ENCODE data around the gene LIPI.

The LIPI gene

GRCh38 chr21:14114251-14114650 lies 96.5 kb downstream of the LIPI start:
- no peak for TF ChIP-seq CTCF (IDR thresholded peaks at IDR 0.05)

GRCh38 chr21:14099570-14099969 lies 111.2 kb downstream of the LIPI start:
- TF ChIP-seq CTCF (IDR thresholded peaks at IDR 0.05) = no peak

GRCh38 chr21:14097881-14098499 lies 112.8 kb downstream of the LIPI start:
- TF ChIP-seq CTCF (IDR thresholded peaks at IDR 0.05) = no peak

- no peak for TF ChIP-seq CTCF (IDR thresholded peaks at IDR 0.05)
Measured at GRCh38 chr21:14096577-14096976, 114.2 kb downstream of the LIPI start.

GRCh38 chr21:14096172-14096571 lies 114.6 kb downstream of the LIPI start:
- TF ChIP-seq CTCF (IDR thresholded peaks at IDR 0.05) = no peak

GRCh38 chr21:14095056-14095455 lies 115.7 kb downstream of the LIPI start:
- no peak for TF ChIP-seq CTCF (IDR thresholded peaks at IDR 0.05)

GRCh38 chr21:14092834-14093560 lies 117.8 kb downstream of the LIPI start:
- no peak for TF ChIP-seq CTCF (IDR thresholded peaks at IDR 0.05)
